ENCODE measurements around the gene UGT1A7. TPM values are rescaled to one million over a fixed set of nuclear protein-coding genes. Genes with fewer than 3 reads are reported as not detected.

UGT1A7 gene
- polyA plus RNA-seq, 1 donor from 2014 or later = not detected

GRCh38 chr2:233773854-233774253 lies 92.2 kb downstream of the UGT1A7 start:
- H2AFZ ChIP-seq (ENCODE audit: low read depth, low read length) = no peak overlapping the region
- no peak overlapping the region for H3K9ac ChIP-seq (ENCODE audit: low read length)
- peaks cover 3% of the 10 kb centered on the region for H3K9me3 ChIP-seq (ENCODE audit: low read length)
- H3K4me2 ChIP-seq (ENCODE audit: low read length) = no peak overlapping the region
- no peaks in the 10 kb centered on the region for H3K27me3 ChIP-seq (ENCODE audit: insufficient read depth, low read depth, low read length)
- H3K4me3 ChIP-seq (ENCODE audit: low read length) = no peak overlapping the region
- TF ChIP-seq EP300 (conservative IDR thresholded peaks at IDR 0.05; ENCODE audit: poor library complexity, severe bottlenecking) (no peak), MXI1 (conservative IDR thresholded peaks at IDR 0.05; ENCODE audit: poor library complexity, severe bottlenecking) (no peak), POLR2AphosphoS5 (IDR thresholded peaks at IDR 0.05) (no peak), RAD21 (conservative IDR thresholded peaks at IDR 0.05) (no peak), REST (IDR thresholded peaks at IDR 0.05; ENCODE audit: borderline replicate concordance) (no peak), CTCF (IDR thresholded peaks at IDR 0.05; ENCODE audit: poor library complexity, severe bottlenecking) (no peak), SMC3 (conservative IDR thresholded peaks at IDR 0.05; ENCODE audit: poor library complexity) (no peak)
- H3K9me2 ChIP-seq (ENCODE audit: insufficient read depth, low read length) = no peaks in the 10 kb centered on the region
- no peaks in the 10 kb centered on the region for H4K20me1 ChIP-seq (ENCODE audit: insufficient read depth)
- H3K36me3 ChIP-seq (ENCODE audit: insufficient read depth, low read length) = no peaks in the 10 kb centered on the region
- H3K27ac ChIP-seq (ENCODE audit: low read length) = no peak overlapping the region
- no peaks in the 10 kb centered on the region for H3K79me2 ChIP-seq (replicated peaks; ENCODE audit: insufficient read depth, low read length)
- no peaks in the 10 kb centered on the region for H3F3A ChIP-seq (ENCODE audit: insufficient read depth, low read length, poor library complexity, severe bottlenecking)

- Histone ChIP-seq H4K20me1 (ENCODE audit: insufficient read depth) (no peaks in the 10 kb centered on the region), H3K9me3 (ENCODE audit: low read length) (peaks cover 3% of the 10 kb centered on the region), H3K9ac (ENCODE audit: low read length) (no peak overlapping the region), H3K36me3 (ENCODE audit: insufficient read depth, low read length) (no peaks in the 10 kb centered on the region), H3K9me2 (ENCODE audit: insufficient read depth, low read length) (no peaks in the 10 kb centered on the region), H2AFZ (ENCODE audit: low read depth, low read length) (no peak overlapping the region), H3F3A (ENCODE audit: insufficient read depth, low read length, poor library complexity, severe bottlenecking) (no peaks in the 10 kb centered on the region), H3K27ac (ENCODE audit: low read length) (no peak overlapping the region), H3K4me3 (ENCODE audit: low read length) (no peak overlapping the region), H3K27me3 (ENCODE audit: insufficient read depth, low read depth, low read length) (no peaks in the 10 kb centered on the region), H3K4me2 (ENCODE audit: low read length) (no peak overlapping the region), H3K79me2 (replicated peaks; ENCODE audit: insufficient read depth, low read length) (no peaks in the 10 kb centered on the region)
- TF ChIP-seq EZH2 (IDR thresholded peaks at IDR 0.05; ENCODE audit: borderline replicate concordance, insufficient read depth, low read length, poor library complexity, severe bottlenecking) = no peak
- TF ChIP-seq MXI1 (conservative IDR thresholded peaks at IDR 0.05; ENCODE audit: poor library complexity, severe bottlenecking) = no peak
- TF ChIP-seq TAF1 (IDR thresholded peaks at IDR 0.05; ENCODE audit: low read depth) = no peak
- no peak for TF ChIP-seq CTCF (IDR thresholded peaks at IDR 0.05; ENCODE audit: poor library complexity, severe bottlenecking)
- no peak for TF ChIP-seq REST (IDR thresholded peaks at IDR 0.05; ENCODE audit: borderline replicate concordance)
- TF ChIP-seq SMC3 (conservative IDR thresholded peaks at IDR 0.05; ENCODE audit: poor library complexity) = no peak
- no peak for TF ChIP-seq EP300 (conservative IDR thresholded peaks at IDR 0.05; ENCODE audit: poor library complexity, severe bottlenecking)
- no peak for TF ChIP-seq RAD21 (conservative IDR thresholded peaks at IDR 0.05)
- TF ChIP-seq POLR2AphosphoS5 (IDR thresholded peaks at IDR 0.05) = no peak
These were observed 93.7 kb downstream of the UGT1A7 start for GRCh38 chr2:233775414-233775813.
